GM20000 (cell line): ENCODE data around the gene SPIRE1.
"Not testable (repeated sequence)": the region's sequence is repeated elsewhere in the genome, so short reads cannot be mapped to it uniquely, and the experiment has no call there.

Experiments
- DNase-seq: peaks from one replicate; pipeline ENCODE4 v3.0.0; 2012; ENCODE audit warnings: low spot score
- CTCF ChIP-seq: IDR thresholded peaks from 2 replicates; pipeline ENCODE4 v1.5.1; 2012; ENCODE audit warnings: mild to moderate bottlenecking, control low read depth; ENCODE audit errors: extremely low read depth, missing control alignments

The SPIRE1 gene

GRCh38 chr18:12637393-12637792, 20.5 kb downstream of the SPIRE1 start:
- DNase-seq = no peak
- TF ChIP-seq CTCF = no peak

- no peak for DNase-seq
- TF ChIP-seq CTCF = no peak
Measured at GRCh38 chr18:12631831-12632477, 26.0 kb downstream of the SPIRE1 start.

DNA sequence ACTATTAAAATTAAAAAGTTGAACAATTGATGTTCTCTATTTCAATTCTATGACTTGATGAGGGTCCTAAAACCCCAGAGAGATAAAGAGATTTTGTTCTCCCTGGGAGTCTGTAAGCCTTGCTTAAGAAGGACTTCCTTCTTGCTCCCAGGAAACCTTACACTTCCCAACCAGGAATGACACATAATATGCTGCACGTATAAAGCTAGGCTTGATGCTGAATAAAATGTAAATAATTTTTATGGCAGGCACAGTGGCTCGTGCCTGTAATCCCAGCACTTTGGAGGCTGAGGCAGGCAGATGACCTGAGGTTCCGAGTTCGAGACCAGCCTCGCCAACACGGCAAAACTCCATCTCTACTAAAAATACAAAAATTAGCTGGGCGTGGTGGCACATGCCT, 27.8 kb downstream of the SPIRE1 start:
- no peak for DNase-seq
- no peak for TF ChIP-seq CTCF

DNA sequence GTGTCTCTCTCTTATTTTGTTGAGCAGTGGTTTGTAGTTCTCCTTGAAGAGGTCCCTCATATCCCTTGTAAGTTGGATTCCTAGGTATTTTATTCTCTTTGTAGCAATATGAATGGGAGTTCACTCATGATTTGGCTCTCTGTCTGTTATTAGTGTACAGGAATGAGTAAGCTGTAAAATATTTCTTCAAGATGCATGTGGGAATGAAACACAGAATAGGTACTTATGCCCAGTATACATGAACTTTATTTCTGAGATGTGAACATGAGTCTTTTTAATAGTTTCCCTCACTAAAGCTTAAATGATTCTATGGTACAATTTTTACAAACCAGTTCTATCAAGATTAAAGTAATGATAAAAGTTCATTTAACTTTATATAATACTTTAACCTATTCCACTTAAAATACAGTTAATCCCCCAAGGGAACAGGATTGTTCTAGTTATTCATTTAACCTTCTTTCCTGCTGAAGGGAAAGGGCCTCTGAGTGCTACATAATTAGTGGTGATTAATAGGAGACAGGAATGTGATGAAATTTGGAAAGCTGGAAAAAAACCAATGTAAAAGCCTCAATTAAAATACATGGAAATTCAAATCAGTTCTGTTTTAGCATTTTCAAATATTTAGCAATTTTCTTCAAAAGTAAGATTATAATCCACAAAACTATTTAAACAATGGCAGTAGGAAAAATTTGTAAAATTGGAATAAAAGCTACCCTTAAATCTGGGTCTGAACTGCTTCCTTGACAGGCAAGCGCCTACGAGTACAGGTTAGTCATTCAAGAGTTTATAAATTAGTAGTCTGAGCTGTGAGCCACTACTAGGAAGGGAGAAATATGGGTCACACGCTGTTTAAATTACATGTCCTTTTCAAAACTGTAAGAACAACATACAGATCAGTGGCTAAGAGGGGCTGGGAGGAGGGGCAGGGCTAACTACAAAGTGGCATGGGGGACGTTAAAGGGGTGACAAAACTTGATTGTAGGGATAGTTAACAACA, 28.9 kb downstream of the SPIRE1 start:
- TF ChIP-seq CTCF = no peak
- DNase-seq = no peak

- DNase-seq = not testable (repeated sequence)
Measured at GRCh38 chr18:12627199-12627598, 30.7 kb downstream of the SPIRE1 start.

DNA sequence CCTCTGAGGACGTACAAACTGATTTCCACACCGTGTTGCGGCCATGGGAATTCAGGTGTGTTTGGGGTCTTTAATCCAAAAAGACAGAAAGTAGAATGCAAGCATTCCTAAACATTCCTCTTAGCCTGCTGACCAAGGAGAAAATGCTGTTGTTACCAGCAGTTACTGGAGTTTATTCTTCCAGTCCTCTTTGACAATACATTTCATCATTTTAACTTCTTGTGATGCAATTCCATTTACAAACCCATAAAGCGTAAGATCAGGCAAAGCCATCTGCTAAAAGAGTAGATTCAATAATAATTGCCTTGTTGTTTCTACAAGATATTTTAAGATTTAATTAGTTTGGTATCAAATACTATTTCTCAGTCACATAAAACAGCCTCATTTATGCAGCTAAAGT, 32.7 kb downstream of the SPIRE1 start:
- no peak for DNase-seq
- no peak for TF ChIP-seq CTCF

- TF ChIP-seq CTCF = no peak
- no peak for DNase-seq
Measured at GRCh38 chr18:12621742-12622306, 36.1 kb downstream of the SPIRE1 start.
